Endothelial cell of umbilical vein (primary cell): ENCODE results near the gene NUAK1. TPM values are rescaled to one million over a fixed set of nuclear protein-coding genes. Genes with fewer than 3 reads are reported as not detected.

Experiments used
- BruUV-seq: library from RNA; stranded (reverse); fragments of 400-500 nt; replicated peaks from 2 replicates; lab custom pipeline; 2021; lab: Mats Ljungman, UMichigan
- CTCF ChIA-PET: fragments of 300-600, 350-600 bp; sonication (Branson Sonifier 250); formaldehyde crosslinking; loops from one replicate; lab custom pipeline; 2021; ENCODE audit warnings: antibody characterized with exemption, inconsistent platforms; lab: Charles Lee
- POLR2A ChIA-PET: fragments of 300-600, 350-600 bp; sonication (Branson Sonifier 250); formaldehyde crosslinking; loops from one replicate; lab custom pipeline; 2021; ENCODE audit warnings: antibody characterized with exemption, inconsistent platforms; lab: Charles Lee
- DNase-seq: peaks from one replicate; pipeline ENCODE4 v3.0.0-alpha.2; 2011; ENCODE audit warnings: low read depth, low spot score
- FAIRE-seq: peaks from 2 replicates; lab custom pipeline; 2011; peaks lifted over from hg19 to GRCh38; lab: Jason Lieb, UNC
- H2AFZ ChIP-seq: 2 replicates; pipeline ENCODE4 v1.6.0; 2012; ENCODE audit warnings: low read depth, low read length, control low read depth, inconsistent platforms
- H3K27ac ChIP-seq: 2 replicates; pipeline ENCODE4 v1.5.1; 2011; ENCODE audit warnings: low read depth, mild to moderate bottlenecking, control low read depth, low read length, moderate library complexity; ENCODE audit not compliant: insufficient read depth
- H3K27me3 ChIP-seq, 2 experiments: 2 replicates each; pipeline versions ENCODE4 v1.6.0 to v1.6.1; 2011; ENCODE audit warnings: low read length in 2 of 2, mixed read lengths in 1 of 2; ENCODE audit not compliant: control insufficient read depth in 2 of 2, insufficient read depth in 2 of 2
- H3K36me3 ChIP-seq, 2 experiments: 2 replicates in 1 of 2; 3 replicates in 1 of 2; pipeline ENCODE4 v1.5.1; 2011; ENCODE audit warnings: low read length in 2 of 2, mild to moderate bottlenecking in 1 of 2, moderate library complexity in 1 of 2; ENCODE audit not compliant: control insufficient read depth in 2 of 2, insufficient read depth in 2 of 2; ENCODE audit errors: extremely low read depth in 1 of 2
- H3K4me1 ChIP-seq: 3 replicates; pipeline ENCODE4 v1.5.1; 2011; ENCODE audit warnings: mild to moderate bottlenecking, low read length; ENCODE audit not compliant: control insufficient read depth, insufficient read depth; ENCODE audit errors: extremely low read depth
- H3K4me2 ChIP-seq: 2 replicates; pipeline ENCODE4 v1.6.1; 2011; ENCODE audit warnings: low read length, control low read depth, mixed read lengths; ENCODE audit not compliant: insufficient read depth
- H3K4me3 ChIP-seq, 3 experiments: fragments of 200-600 bp in 1 of 3; sonication (generic), shearing (Covaris generic) in 1 of 3; replicated peaks in 1 of 3; 2 replicates each; pipeline ENCODE4 v1.5.1; 2011 to 2016; ENCODE audit warnings: control low read depth in 3 of 3, low read length in 3 of 3, mild to moderate bottlenecking in 2 of 3, inconsistent platforms in 1 of 3, low read depth in 1 of 3, moderate library complexity in 1 of 3; ENCODE audit not compliant: insufficient read depth in 1 of 3
- H3K79me2 ChIP-seq: 2 replicates; pipeline ENCODE4 v1.6.0; 2012; ENCODE audit warnings: low read length, inconsistent platforms; ENCODE audit not compliant: control insufficient read depth, insufficient read depth
- H3K9ac ChIP-seq: replicated peaks from 2 replicates; pipeline ENCODE3; 2011; ENCODE audit warnings: low read length, control low read depth; ENCODE audit not compliant: insufficient read depth; ENCODE audit errors: extremely low read depth
- H3K9me1 ChIP-seq: replicated peaks from 3 replicates; pipeline ENCODE4 v1.6.0; 2011; ENCODE audit warnings: mild to moderate bottlenecking, low read length; ENCODE audit not compliant: control insufficient read depth, insufficient read depth; ENCODE audit errors: extremely low read depth
- H3K9me3 ChIP-seq: replicated peaks from 2 replicates; pipeline ENCODE4 v1.5.1; 2012; ENCODE audit warnings: low read length, inconsistent platforms; ENCODE audit not compliant: control insufficient read depth, insufficient read depth
- H4K20me1 ChIP-seq: replicated peaks from 2 replicates; pipeline ENCODE3; 2011; ENCODE audit warnings: mild to moderate bottlenecking, low read length; ENCODE audit not compliant: control insufficient read depth, insufficient read depth; ENCODE audit errors: extremely low read depth
- EZH2 ChIP-seq: IDR thresholded peaks from 2 replicates; pipeline ENCODE4 v1.6.1; 2012; ENCODE audit warnings: borderline replicate concordance, low read depth, mild to moderate bottlenecking, moderate library complexity, low read length, inconsistent platforms; ENCODE audit not compliant: severe bottlenecking
- FOS ChIP-seq: IDR thresholded peaks from 2 replicates; pipeline ENCODE4 v1.6.1; 2011; ENCODE audit warnings: mild to moderate bottlenecking, low read length, moderate library complexity, borderline replicate concordance; ENCODE audit not compliant: insufficient read depth
- GATA2 ChIP-seq: IDR thresholded peaks from 2 replicates; pipeline ENCODE4 v1.7.0; 2011; ENCODE audit warnings: low read depth, mild to moderate bottlenecking, moderate library complexity, mixed read lengths, low read length; ENCODE audit not compliant: insufficient read length, insufficient read depth
- JUN ChIP-seq: IDR thresholded peaks from 2 replicates; pipeline ENCODE4 v1.6.1; 2011; ENCODE audit warnings: borderline replicate concordance, low read depth; ENCODE audit not compliant: insufficient read length, insufficient read depth
- MYC ChIP-seq: IDR thresholded peaks from one replicate; pipeline ENCODE4 v1.6.1; 2011; ENCODE audit warnings: mild to moderate bottlenecking, low read depth, low read length
- POLR2A ChIP-seq: IDR thresholded peaks from 2 replicates; pipeline ENCODE4 v1.6.1; 2012; ENCODE audit warnings: low read depth, mild to moderate bottlenecking, control low read depth, low read length
- POLR2AphosphoS5 ChIP-seq: IDR thresholded peaks from 2 replicates; pipeline ENCODE4 v1.6.1; 2012; ENCODE audit warnings: low read depth, mild to moderate bottlenecking, control low read depth, low read length, moderate library complexity; ENCODE audit not compliant: insufficient read depth
- dilution Hi-C: fragments of 300-500 bp; cut with MboI; formaldehyde crosslinking; loops from one replicate; pipeline ENCODE4 v1.15.0; 2019; ENCODE audit warnings: low sequenced_read_pairs; ENCODE audit not compliant: extremely low pct_ligation_motif_present
- intact Hi-C: fragments of 100-400 bp; cut with micrococcal nuclease; formaldehyde crosslinking; loops from one replicate; pipeline ENCODE4 v1.10.0; 2022
- polyA plus RNA-seq, 4 experiments: library from polyadenylated mRNA; depleted of rRNA in 3 of 4; stranded (reverse) in 3 of 4; unstranded in 1 of 4; fragments of >200 nt; gene quantifications; 2 replicates each; pipeline versions ENCODE4 v1.2.1 to v1.2.3, GENCODE V29; 2011 to 2012; ENCODE audit warnings: missing spikeins in 1 of 4
- total RNA-seq: library from RNA; stranded (reverse); gene quantifications from 2 replicates; pipeline ENCODE4 v1.2.3, GENCODE V29; 2021
- TF ChIP-seq, protein P1 (sequence below): IDR thresholded peaks from 2 replicates; pipeline ENCODE4 v1.6.1; 2011; ENCODE audit not compliant: insufficient read depth, insufficient read length
- TF ChIP-seq, protein P2 (sequence below), 2 donors: IDR thresholded peaks; 1 replicate in 1 of 2; 2 replicates in 1 of 2; pipeline ENCODE4 v1.5.1; 2011; ENCODE audit warnings: low read length in 2 of 2, mild to moderate bottlenecking in 2 of 2, moderate library complexity in 2 of 2, control low read depth in 1 of 2, inconsistent platforms in 1 of 2, low read depth in 1 of 2; ENCODE audit not compliant: insufficient read depth in 1 of 2; ENCODE audit errors: extremely low read depth in 1 of 2

The NUAK1 gene
- total and polyA plus RNA-seq, 2 donors (not counting 3 experiments of a cell fraction or from before 2014, with no cell fraction given): 34.2 to 39.7 TPM

DNA sequence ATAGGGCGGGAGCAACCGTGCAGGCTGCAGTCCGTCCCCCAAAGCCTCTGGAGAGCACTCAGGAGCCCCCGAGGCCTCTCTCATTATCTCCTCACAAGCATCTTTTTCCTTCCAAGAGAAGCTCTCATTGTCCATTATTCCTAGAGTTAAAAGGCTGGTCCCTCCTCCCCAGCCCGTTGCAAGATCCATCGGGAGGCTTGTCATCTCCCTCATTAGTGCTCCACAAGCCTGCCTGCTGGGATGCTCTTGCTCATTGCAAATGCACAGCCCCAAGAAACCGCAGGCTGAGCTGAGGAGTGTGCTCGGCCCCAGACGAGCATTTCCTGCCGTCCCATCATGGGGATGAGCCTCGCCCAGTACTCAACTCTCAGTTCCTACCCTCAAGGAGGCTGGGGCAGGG lies 23.3 kb downstream of the NUAK1 start:
- no peak for DNase-seq
- H3K9me1 ChIP-seq: no peaks in the 10 kb centered on the region
- ChIA-PET POLR2A (no interaction called here), CTCF (interaction anchor here (0.7 kb wide), 1 partner anchor 9 kb away, joined by 3 read pairs; no protein-coding TSS in a partner anchor)
- FAIRE-seq: no peak
- intact Hi-C loops: no loop called here
- H3K4me2 ChIP-seq: no peak overlapping the region
- no peak overlapping the region for H3K4me3 ChIP-seq
- BruUV-seq: no TSS peak
- dilution Hi-C loops: no loop called here
- peaks cover 3% of the 10 kb centered on the region for H4K20me1 ChIP-seq
- H3K4me1 ChIP-seq: peaks cover 17% of the 10 kb centered on the region
- H3K27me3 ChIP-seq: no peaks in the 10 kb centered on the region
- no peak overlapping the region for H2AFZ ChIP-seq
- TF ChIP-seq JUN (no peak), FOS (no peak), GATA2 (no peak), POLR2AphosphoS5 (no peak), POLR2A (no peak), MYC (no peak), EZH2 (no peak)
- TF ChIP-seq, protein P1, sequence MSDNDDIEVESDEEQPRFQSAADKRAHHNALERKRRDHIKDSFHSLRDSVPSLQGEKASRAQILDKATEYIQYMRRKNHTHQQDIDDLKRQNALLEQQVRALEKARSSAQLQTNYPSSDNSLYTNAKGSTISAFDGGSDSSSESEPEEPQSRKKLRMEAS: no peak
- TF ChIP-seq, protein P2, sequence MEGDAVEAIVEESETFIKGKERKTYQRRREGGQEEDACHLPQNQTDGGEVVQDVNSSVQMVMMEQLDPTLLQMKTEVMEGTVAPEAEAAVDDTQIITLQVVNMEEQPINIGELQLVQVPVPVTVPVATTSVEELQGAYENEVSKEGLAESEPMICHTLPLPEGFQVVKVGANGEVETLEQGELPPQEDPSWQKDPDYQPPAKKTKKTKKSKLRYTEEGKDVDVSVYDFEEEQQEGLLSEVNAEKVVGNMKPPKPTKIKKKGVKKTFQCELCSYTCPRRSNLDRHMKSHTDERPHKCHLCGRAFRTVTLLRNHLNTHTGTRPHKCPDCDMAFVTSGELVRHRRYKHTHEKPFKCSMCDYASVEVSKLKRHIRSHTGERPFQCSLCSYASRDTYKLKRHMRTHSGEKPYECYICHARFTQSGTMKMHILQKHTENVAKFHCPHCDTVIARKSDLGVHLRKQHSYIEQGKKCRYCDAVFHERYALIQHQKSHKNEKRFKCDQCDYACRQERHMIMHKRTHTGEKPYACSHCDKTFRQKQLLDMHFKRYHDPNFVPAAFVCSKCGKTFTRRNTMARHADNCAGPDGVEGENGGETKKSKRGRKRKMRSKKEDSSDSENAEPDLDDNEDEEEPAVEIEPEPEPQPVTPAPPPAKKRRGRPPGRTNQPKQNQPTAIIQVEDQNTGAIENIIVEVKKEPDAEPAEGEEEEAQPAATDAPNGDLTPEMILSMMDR (IDR thresholded peaks at IDR 0.05; ENCODE audit: extremely low read depth in 1 of 2, insufficient read depth in 1 of 2, low read depth in 1 of 2, low read length in 2 of 2): no peak
- H3K79me2 ChIP-seq: peaks cover 23% of the 10 kb centered on the region
- H3K36me3 ChIP-seq: no peaks in the 10 kb centered on the region
- no peak overlapping the region for H3K9ac ChIP-seq
- no peaks in the 10 kb centered on the region for H3K9me3 ChIP-seq
- H3K27ac ChIP-seq: no peak overlapping the region
